ENCODE results near the gene SNX19.

Gene SNX19

DNA sequence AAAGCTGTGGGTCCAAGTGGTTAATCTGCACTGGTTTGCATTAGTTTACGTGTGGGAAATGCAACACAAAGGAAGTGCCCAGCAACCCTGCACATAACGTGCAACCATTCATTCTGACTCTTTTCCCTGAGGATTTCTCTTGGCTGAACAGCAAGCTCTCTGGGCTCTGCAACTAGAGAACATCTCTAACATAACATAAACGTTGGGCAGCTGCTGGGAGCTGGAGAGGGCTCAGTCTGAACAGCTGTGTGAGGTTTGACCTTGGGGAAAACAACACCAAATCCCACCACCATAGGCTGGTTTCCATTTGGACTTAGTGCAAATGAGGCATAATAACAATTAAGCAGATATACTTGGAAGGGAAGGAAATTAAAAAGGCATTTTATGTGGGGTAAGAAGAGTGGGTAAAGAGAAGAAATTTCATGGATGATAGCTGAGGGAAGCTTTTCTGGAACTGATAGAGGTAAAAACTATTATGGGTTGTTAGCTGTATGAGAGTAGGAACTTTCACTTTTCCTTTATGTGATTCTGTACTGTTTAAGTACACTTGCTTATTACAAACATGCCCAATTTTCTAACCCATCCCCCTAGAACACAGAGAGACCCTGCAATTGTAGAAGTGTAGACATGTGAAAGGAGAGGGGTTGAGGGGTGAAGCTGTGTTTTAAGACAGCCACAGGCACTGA is 76.2 kb downstream of the SNX19 start:
- no peak for DNase-seq

- DNase-seq = no peak
Measured at GRCh38 chr11:130837194-130837593, 79.1 kb downstream of the SNX19 start.

- DNase-seq = no peak
Measured at GRCh38 chr11:130834886-130835285, 81.4 kb downstream of the SNX19 start.

DNA sequence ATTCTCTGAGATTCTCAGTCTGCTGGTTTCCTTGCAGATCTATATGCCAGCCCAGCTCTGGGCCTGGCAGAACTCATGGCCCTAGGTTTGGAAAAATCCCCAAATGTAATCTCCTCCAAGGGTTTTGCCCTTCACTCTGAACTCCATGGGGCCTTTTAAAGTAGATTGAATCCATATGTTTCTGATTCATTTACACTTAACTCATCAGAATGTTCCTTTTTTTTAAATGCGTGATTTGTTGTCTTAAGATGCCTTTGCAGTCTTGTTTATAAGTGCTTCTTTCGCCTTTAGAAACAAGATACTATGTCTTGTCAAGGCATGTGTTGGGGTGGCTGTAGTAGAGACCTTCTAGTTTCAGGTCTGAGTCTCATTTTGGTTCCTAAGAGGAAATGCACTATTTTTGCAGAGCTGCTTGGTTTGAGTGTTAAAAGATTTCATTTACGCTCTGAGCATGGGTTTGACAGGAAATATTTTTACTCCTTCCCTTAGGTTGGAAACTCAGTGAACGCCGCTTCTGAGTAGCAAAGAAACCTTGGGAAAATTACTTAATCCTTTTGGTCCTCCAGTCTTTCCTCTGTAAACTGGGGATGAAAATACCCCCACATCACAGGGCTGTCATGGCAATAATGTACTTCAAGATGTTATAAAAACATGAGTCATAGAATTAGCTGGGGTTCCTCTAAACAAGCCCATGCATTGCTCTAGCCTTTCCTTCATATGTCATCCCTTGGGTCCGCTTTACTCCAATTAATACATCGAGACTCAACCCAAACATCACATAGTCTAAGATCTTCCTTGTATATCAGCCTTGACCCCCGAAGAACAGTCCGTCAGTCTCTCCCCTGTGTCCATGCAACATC is 83.5 kb downstream of the SNX19 start:
- no peak for DNase-seq

GRCh38 chr11:130831976-130832375 is 84.3 kb downstream of the SNX19 start:
- no peak for DNase-seq

- no peak for DNase-seq
Measured at GRCh38 chr11:130831506-130831905, 84.8 kb downstream of the SNX19 start.

DNA sequence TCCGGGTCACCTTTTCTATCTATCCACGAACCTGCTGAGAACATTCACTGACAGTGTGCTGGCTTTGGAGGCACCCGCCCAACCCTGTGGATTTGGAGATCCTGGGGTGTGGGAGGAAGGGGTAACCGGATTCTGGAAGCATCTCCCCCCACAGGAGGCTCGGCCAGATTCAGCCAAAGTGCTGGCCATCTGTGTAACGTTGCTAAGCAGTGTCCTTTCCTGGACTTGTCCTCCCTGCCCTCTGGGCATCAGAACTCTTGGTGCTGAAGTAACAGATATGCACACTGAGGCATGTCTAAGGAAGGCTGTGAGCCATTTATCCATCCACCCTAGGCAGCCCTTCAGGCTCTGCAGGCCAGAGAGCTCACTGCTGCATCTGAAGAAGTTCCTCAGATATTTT is 85.7 kb downstream of the SNX19 start:
- no peak for DNase-seq

GRCh38 chr11:130829920-130830511 is 86.3 kb downstream of the SNX19 start:
- DNase-seq = no peak

DNA sequence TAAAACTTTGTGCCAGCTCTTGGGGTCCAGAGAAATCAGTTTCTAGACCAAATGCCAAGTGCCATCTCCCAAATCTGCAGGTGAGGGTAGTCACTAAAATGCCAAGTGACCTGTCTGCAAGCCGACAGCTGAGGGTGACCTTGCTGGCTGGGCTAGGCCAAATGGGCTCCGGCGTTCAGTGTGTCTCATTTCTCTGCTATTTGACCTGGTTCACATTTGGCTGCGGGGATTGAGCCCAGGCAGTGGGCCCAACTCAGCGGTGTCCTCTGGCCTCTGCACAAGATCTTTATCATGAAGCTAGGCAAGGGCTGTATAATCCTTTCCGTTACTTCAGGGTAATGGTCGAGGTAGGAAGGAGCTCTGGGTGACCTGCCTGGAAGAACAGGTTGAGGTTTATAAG is 87.5 kb downstream of the SNX19 start:
- DNase-seq = no peak

GRCh38 chr11:130827451-130828377 is 88.6 kb downstream of the SNX19 start:
- DNase-seq = no peak

DNA sequence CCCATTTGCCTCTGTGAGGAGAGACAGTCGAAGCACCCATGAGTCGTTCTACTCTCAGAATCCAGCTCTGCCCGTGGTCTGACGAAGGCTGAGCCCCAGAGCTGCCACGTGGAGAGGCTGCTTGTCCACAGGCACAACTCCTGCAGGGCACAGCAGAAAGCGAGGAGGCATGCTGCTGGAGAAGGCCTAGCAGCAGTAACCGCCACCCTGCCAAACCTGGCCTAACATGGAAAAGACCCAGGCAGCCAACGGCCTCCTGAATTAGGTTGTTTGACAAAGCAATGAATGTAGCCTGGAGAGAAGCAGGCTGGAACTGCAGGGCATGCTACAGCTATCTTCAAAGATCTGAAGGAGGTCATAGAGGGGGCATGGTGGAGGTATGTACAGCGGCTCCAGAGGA is 89.7 kb downstream of the SNX19 start:
- no peak for DNase-seq

DNA sequence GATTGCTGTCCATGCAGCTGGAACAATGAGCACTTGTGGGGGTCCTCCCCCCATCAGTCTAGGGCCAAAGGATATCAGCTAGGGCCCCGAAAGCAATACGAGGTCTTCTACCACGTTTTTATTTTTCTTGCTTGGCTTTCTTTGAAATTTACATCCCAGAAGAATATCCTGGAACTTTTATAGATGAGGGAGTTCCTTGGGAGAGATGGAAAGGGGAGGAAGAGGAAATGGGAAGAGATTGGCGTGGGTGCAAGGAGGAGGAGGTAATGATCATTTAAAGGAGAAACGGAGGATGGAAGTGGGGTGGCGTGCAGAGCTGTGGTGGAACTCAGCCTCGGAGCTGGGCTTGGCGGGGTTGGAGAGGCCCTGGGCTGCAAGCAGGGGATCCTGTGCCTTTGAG is 90.3 kb downstream of the SNX19 start:
- no peak for DNase-seq

GRCh38 chr11:130825561-130825960 is 90.7 kb downstream of the SNX19 start:
- DNase-seq = no peak

Measured in activated CD4-positive, alpha-beta T cell treated with anti-CD3 and anti-CD28 coated beads, Interleukin-2, amount 50 U/mL, for 1 hour (primary cell).